HEK293 (cell line): Measurements from ENCODE around the gene TAS1R3.

Experiments used
- CTCF ChIA-PET: fragments of 350-600 bp; formaldehyde crosslinking; extraction: SDS; loops from one replicate; lab custom pipeline; 2021; ENCODE audit warnings: antibody characterized with exemption; lab: Yijun Ruan, JAX
- POLR2A ChIA-PET: fragments of 300-600 bp; formaldehyde crosslinking; extraction: SDS; loops from one replicate; lab custom pipeline; 2020; ENCODE audit warnings: antibody characterized with exemption, inconsistent platforms; lab: Yijun Ruan, JAX
- H3K27ac ChIP-seq: fragments of 200-500 bp; sonication (Bioruptor generic); 2 replicates; pipeline ENCODE4 v1.5.1; 2014; ENCODE audit warnings: low read depth, low read length, control low read depth, inconsistent platforms; ENCODE audit errors: extremely low read depth
- H3K36me3 ChIP-seq, 2 experiments: fragments of 200-500 bp in 1 of 2; sonication (Bioruptor generic) in 1 of 2; 1 replicate in 1 of 2; 2 replicates in 1 of 2; pipeline ENCODE4 v1.5.1; 2014 to 2017; ENCODE audit warnings: inconsistent platforms in 2 of 2, low read length in 2 of 2; ENCODE audit not compliant: control insufficient read depth in 2 of 2, insufficient read depth in 1 of 2
- H3K4me1 ChIP-seq: fragments of 200-500 bp; sonication (Bioruptor generic); 2 replicates; pipeline ENCODE4 v1.5.1; 2014; ENCODE audit warnings: mild to moderate bottlenecking, low read length, inconsistent platforms; ENCODE audit not compliant: control insufficient read depth, insufficient read depth
- H3K4me3 ChIP-seq: 2 replicates; pipeline ENCODE4 v1.5.1; 2011; ENCODE audit warnings: low read depth, mild to moderate bottlenecking, control low read depth, low read length, moderate library complexity
- H3K9me3 ChIP-seq: fragments of 200-500 bp; sonication (Bioruptor generic); 2 replicates; pipeline ENCODE4 v1.5.1; 2014; ENCODE audit warnings: low read depth, low read length, inconsistent platforms; ENCODE audit not compliant: control insufficient read depth, insufficient read depth
- AEBP2 ChIP-seq: fragments of 450-650 bp; formaldehyde crosslinking; IDR thresholded peaks from 2 replicates; pipeline ENCODE4 v1.5.1; 2016; ENCODE audit warnings: missing biosample characterization, missing genetic modification characterization, borderline replicate concordance
- EGR2 ChIP-seq: fragments of 450-650 bp; formaldehyde crosslinking; IDR thresholded peaks from 2 replicates; pipeline ENCODE4 v1.5.1; 2016; ENCODE audit warnings: low read depth, missing biosample characterization, missing genetic modification characterization
- KLF1 ChIP-seq: fragments of 450-650 bp; formaldehyde crosslinking; IDR thresholded peaks from 2 replicates; pipeline ENCODE4 v1.5.1; 2016; ENCODE audit warnings: missing biosample characterization, missing genetic modification characterization
- MYNN ChIP-seq: fragments of 450-650 bp; formaldehyde crosslinking; IDR thresholded peaks from 2 replicates; pipeline ENCODE4 v1.5.1; 2016; ENCODE audit warnings: missing biosample characterization, missing genetic modification characterization, borderline replicate concordance
- ZEB2 ChIP-seq: fragments of 450-650 bp; formaldehyde crosslinking; IDR thresholded peaks from 2 replicates; pipeline ENCODE4 v1.5.1; 2016; ENCODE audit warnings: missing biosample characterization, missing genetic modification characterization
- ZFP37 ChIP-seq: fragments of 450-650 bp; formaldehyde crosslinking; IDR thresholded peaks from 2 replicates; pipeline ENCODE4 v1.5.1; 2016; ENCODE audit warnings: missing biosample characterization, missing genetic modification characterization
- ZNF140 ChIP-seq: fragments of 450-650 bp; formaldehyde crosslinking; IDR thresholded peaks from 2 replicates; pipeline ENCODE4 v1.5.1; 2016; ENCODE audit warnings: missing biosample characterization, missing genetic modification characterization
- ZNF148 ChIP-seq: fragments of 450-650 bp; formaldehyde crosslinking; IDR thresholded peaks from 2 replicates; pipeline ENCODE4 v1.5.0; 2017; ENCODE audit warnings: missing biosample characterization, missing genetic modification characterization, borderline replicate concordance
- ZNF18 ChIP-seq: fragments of 450-650 bp; formaldehyde crosslinking; IDR thresholded peaks from 2 replicates; pipeline ENCODE4 v1.5.1; 2016; ENCODE audit warnings: missing biosample characterization, missing genetic modification characterization
- ZNF24 ChIP-seq: fragments of 450-650 bp; formaldehyde crosslinking; IDR thresholded peaks from 2 replicates; pipeline ENCODE4 v1.5.1; 2016; ENCODE audit warnings: missing biosample characterization, missing genetic modification characterization
- ZNF292 ChIP-seq: fragments of 450-650 bp; formaldehyde crosslinking; IDR thresholded peaks from 2 replicates; pipeline ENCODE4 v1.5.1; 2016; ENCODE audit warnings: low read depth, missing biosample characterization, missing genetic modification characterization, borderline replicate concordance
- ZNF394 ChIP-seq: fragments of 450-650 bp; formaldehyde crosslinking; IDR thresholded peaks from 2 replicates; pipeline ENCODE4 v1.5.1; 2016; ENCODE audit warnings: missing biosample characterization, missing genetic modification characterization, mild to moderate bottlenecking, moderate library complexity, borderline replicate concordance
- ZNF423 ChIP-seq: fragments of 450-650 bp; formaldehyde crosslinking; IDR thresholded peaks from 2 replicates; pipeline ENCODE4 v1.5.1; 2016; ENCODE audit warnings: missing biosample characterization, missing genetic modification characterization
- ZNF530 ChIP-seq: fragments of 450-650 bp; formaldehyde crosslinking; IDR thresholded peaks from 2 replicates; pipeline ENCODE4 v1.5.1; 2016; ENCODE audit warnings: low read depth, missing biosample characterization, missing genetic modification characterization
- ZNF549 ChIP-seq: fragments of 450-650 bp; IDR thresholded peaks from 2 replicates; pipeline ENCODE4 v1.5.1; 2018; ENCODE audit warnings: missing biosample characterization, missing genetic modification characterization, mild to moderate bottlenecking, inconsistent platforms, moderate library complexity
- ZNF571 ChIP-seq: fragments of 450-650 bp; formaldehyde crosslinking; IDR thresholded peaks from 2 replicates; pipeline ENCODE4 v1.5.0; 2017; ENCODE audit warnings: missing biosample characterization, missing genetic modification characterization
- ZNF596 ChIP-seq: fragments of 450-650 bp; IDR thresholded peaks from 2 replicates; pipeline ENCODE4 v1.5.0; 2018; ENCODE audit warnings: missing biosample characterization, mild to moderate bottlenecking, missing genetic modification characterization, moderate library complexity
- ZNF623 ChIP-seq: fragments of 450-650 bp; formaldehyde crosslinking; IDR thresholded peaks from 2 replicates; pipeline ENCODE4 v1.5.1; 2016; ENCODE audit warnings: missing biosample characterization, missing genetic modification characterization
- ZNF707 ChIP-seq: fragments of 450-650 bp; formaldehyde crosslinking; IDR thresholded peaks from 2 replicates; pipeline ENCODE4 v1.5.1; 2016; ENCODE audit warnings: missing biosample characterization, missing genetic modification characterization
- ZNF785 ChIP-seq: fragments of 450-650 bp; formaldehyde crosslinking; IDR thresholded peaks from 2 replicates; pipeline ENCODE4 v1.5.1; 2016; ENCODE audit warnings: missing biosample characterization, missing genetic modification characterization
- ZSCAN16 ChIP-seq: fragments of 450-650 bp; formaldehyde crosslinking; IDR thresholded peaks from 2 replicates; pipeline ENCODE4 v1.5.1; 2016; ENCODE audit warnings: missing biosample characterization, missing genetic modification characterization
- TF ChIP-seq, protein P1 (sequence below): fragments of 450-650 bp; formaldehyde crosslinking; IDR thresholded peaks from 2 replicates; pipeline ENCODE4; 2016; ENCODE audit warnings: missing biosample characterization, missing genetic modification characterization
- TF ChIP-seq, protein P2 (sequence below): fragments of 450-650 bp; formaldehyde crosslinking; IDR thresholded peaks from 2 replicates; pipeline ENCODE4 v1.5.1; 2017; ENCODE audit warnings: missing biosample characterization, missing genetic modification characterization
- TF ChIP-seq, protein P3 (sequence below): fragments of 450-650 bp; formaldehyde crosslinking; IDR thresholded peaks from 2 replicates; pipeline ENCODE4 v1.5.1; 2016; ENCODE audit warnings: missing biosample characterization, missing genetic modification characterization

TAS1R3 gene

DNA sequence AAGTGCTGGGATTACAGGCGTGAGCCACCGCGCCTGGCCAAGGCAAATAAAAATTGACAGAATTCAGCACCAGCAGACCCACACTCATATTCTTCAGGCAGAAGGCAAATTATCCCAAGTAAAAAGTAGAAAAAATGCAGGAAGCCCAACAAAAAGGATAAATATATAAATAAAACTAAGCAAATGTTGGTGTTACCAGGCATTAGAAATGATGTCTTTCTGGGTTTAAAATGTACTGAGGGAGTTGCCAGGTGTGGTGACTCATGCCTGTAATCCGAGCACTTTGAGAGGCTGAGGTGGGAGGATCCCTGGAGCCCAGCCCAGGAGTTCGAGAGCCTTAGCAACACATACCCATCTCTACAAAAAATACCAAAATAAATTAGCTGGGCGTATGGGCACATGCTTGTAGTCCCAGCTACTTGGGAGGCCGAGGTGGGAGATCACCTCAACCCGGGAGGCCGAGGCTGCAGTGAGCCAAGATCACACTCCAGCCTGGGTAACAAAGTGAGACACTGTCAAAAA lies 12.9 kb upstream of the TAS1R3 start (continued):
- TF ChIP-seq AEBP2: no peak
- no peak for TF ChIP-seq ZNF785 (tag by site-specific recombination)
- TF ChIP-seq MYNN (tag by site-specific recombination): no peak
- TF ChIP-seq, protein P1, sequence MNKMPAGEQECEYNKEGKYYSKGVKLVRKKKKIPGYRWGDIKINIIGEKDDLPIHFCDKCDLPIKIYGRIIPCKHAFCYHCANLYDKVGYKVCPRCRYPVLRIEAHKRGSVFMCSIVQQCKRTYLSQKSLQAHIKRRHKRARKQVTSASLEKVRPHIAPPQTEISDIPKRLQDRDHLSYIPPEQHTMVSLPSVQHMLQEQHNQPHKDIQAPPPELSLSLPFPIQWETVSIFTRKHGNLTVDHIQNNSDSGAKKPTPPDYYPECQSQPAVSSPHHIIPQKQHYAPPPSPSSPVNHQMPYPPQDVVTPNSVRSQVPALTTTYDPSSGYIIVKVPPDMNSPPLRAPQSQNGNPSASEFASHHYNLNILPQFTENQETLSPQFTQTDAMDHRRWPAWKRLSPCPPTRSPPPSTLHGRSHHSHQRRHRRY: no peak
- TF ChIP-seq EGR2 (tag by site-specific recombination): peak; percentile 39; the same call in 1 of the 2 replicates
- peak; percentile 68 for TF ChIP-seq ZNF18 (tag by site-specific recombination)
- no peak for TF ChIP-seq ZNF394 (tag by site-specific recombination)
- peak; percentile 22; the same call in 1 of the 2 replicates for TF ChIP-seq ZNF24
- no peak for TF ChIP-seq ZNF596 (tag by site-specific recombination)
- TF ChIP-seq ZNF530 (tag by site-specific recombination): no peak
- TF ChIP-seq ZNF549 (tag by site-specific recombination): no peak
- TF ChIP-seq, protein P2, sequence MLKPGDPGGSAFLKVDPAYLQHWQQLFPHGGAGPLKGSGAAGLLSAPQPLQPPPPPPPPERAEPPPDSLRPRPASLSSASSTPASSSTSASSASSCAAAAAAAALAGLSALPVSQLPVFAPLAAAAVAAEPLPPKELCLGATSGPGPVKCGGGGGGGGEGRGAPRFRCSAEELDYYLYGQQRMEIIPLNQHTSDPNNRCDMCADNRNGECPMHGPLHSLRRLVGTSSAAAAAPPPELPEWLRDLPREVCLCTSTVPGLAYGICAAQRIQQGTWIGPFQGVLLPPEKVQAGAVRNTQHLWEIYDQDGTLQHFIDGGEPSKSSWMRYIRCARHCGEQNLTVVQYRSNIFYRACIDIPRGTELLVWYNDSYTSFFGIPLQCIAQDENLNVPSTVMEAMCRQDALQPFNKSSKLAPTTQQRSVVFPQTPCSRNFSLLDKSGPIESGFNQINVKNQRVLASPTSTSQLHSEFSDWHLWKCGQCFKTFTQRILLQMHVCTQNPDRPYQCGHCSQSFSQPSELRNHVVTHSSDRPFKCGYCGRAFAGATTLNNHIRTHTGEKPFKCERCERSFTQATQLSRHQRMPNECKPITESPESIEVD (tag by site-specific recombination): peak; percentile 97

DNA sequence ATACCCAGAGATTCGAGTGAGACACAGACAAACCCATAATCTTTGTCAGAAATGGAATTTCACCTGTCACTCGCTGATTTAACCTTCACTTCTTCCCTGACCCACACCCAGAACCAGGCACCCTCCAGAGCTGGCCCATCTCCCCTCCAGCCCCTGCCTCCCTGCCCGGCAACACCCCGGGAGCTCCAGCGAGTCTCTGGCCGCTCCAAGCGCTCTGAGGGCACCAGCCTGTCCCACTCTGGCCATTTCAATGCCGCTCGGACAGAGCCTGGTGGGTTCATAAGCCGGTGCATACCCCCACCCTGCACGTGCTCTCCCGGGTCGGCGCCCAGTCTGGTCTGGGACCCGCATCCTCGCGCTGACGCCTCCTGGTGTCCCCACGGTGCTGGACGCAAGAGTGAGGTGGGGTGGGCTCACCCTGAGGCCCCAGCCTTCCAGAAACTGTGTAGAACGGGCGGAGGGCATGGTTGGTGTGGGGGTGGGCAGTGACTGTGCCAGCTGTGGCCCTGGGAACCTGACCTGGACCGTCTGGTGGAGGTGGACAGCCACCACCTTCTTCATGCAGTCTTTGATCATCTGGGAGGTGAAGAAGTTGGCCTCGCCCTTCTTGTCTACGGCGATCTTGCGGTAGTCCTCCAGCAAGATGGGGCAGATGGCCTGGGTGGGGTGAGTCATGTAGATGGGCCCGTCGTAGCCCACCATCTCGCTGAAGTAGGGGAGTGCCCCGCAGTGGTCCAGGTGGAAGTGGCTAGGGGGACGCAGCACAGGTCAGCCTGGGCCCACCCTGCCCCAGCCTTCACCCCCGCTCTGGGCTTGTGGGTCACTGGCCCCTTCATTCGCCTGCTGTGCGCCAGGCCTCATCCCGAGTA lies 12.1 kb upstream of the TAS1R3 start:
- Histone ChIP-seq H3K9me3 (no peaks in the 10 kb centered on the region), H3K27ac (peak overlapping the region; percentile 58), H3K4me1 (peaks cover 20% of the 10 kb centered on the region), H3K36me3 (peaks cover 20 to 72% of the 10 kb centered on the region in 2 experiments), H3K4me3 (no peak overlapping the region)
- POLR2A ChIA-PET: interaction anchor here (0.7 to 1.7 kb wide), 6 partner anchors 9 to 319 kb away, joined by 3 to 7 read pairs (median 4); partner anchors contain the start of gene HES4
- CTCF ChIA-PET: no interaction called here
- TF ChIP-seq ZNF292 (tag by site-specific recombination): no peak
- TF ChIP-seq ZEB2 (tag by site-specific recombination): no peak
- TF ChIP-seq, protein P3, sequence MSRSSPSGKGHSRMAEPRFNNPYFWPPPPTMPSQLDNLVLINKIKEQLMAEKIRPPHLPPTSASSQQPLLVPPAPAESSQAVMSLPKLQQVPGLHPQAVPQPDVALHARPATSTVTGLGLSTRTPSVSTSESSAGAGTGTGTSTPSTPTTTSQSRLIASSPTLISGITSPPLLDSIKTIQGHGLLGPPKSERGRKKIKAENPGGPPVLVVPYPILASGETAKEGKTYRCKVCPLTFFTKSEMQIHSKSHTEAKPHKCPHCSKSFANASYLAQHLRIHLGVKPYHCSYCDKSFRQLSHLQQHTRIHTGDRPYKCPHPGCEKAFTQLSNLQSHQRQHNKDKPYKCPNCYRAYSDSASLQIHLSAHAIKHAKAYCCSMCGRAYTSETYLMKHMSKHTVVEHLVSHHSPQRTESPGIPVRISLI (tag by site-specific recombination): no peak
- TF ChIP-seq ZNF707: no peak
- TF ChIP-seq ZFP37 (tag by site-specific recombination): no peak
- TF ChIP-seq ZNF148 (tag by site-specific recombination): no peak
- no peak for TF ChIP-seq ZNF140
- no peak for TF ChIP-seq ZSCAN16 (tag by site-specific recombination)
- TF ChIP-seq ZNF571 (tag by site-specific recombination): no peak
- no peak for TF ChIP-seq ZNF623 (tag by site-specific recombination)
- no peak for TF ChIP-seq ZNF423 (tag by site-specific recombination)
- TF ChIP-seq KLF1: peak; percentile 48; the same call in 1 of the 2 replicates
